ENCODE data around the gene CHD1L.

GRCh38 chr1:147223740-147224615 lies 18.5 kb upstream of the CHD1L start:
- TF ChIP-seq, protein P1, sequence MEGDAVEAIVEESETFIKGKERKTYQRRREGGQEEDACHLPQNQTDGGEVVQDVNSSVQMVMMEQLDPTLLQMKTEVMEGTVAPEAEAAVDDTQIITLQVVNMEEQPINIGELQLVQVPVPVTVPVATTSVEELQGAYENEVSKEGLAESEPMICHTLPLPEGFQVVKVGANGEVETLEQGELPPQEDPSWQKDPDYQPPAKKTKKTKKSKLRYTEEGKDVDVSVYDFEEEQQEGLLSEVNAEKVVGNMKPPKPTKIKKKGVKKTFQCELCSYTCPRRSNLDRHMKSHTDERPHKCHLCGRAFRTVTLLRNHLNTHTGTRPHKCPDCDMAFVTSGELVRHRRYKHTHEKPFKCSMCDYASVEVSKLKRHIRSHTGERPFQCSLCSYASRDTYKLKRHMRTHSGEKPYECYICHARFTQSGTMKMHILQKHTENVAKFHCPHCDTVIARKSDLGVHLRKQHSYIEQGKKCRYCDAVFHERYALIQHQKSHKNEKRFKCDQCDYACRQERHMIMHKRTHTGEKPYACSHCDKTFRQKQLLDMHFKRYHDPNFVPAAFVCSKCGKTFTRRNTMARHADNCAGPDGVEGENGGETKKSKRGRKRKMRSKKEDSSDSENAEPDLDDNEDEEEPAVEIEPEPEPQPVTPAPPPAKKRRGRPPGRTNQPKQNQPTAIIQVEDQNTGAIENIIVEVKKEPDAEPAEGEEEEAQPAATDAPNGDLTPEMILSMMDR (IDR thresholded peaks at IDR 0.05), result no peak
- TF ChIP-seq POLR2A (IDR thresholded peaks at IDR 0.05), result no peak
